Measurements from ENCODE around the gene MED31. TPM values are rescaled to one million over a fixed set of nuclear protein-coding genes. Genes with fewer than 3 reads are reported as not detected.

MED31 gene
- total RNA-seq, 1 experiment from 2014 or later = 41.4 TPM

GRCh38 chr17:6608321-6608720, 43.1 kb downstream of the MED31 start:
- no peaks in the 10 kb centered on the region for H3K9me2 ChIP-seq (ENCODE audit: insufficient read depth)
- no TSS peak for BruUV-seq (replicated peaks)
- ChIA-PET POLR2A (ENCODE audit: unreplicated experiment) (interaction anchor here (0.6 to 1.6 kb wide), 4 partner anchors 9 to 164 kb away, joined by 4 to 14 read pairs (median 7); partner anchors contain the start of gene PIMREG), CTCF (interaction anchor here (0.6 kb wide), 1 partner anchor 606 kb away, joined by 3 read pairs; no protein-coding TSS in a partner anchor)
- intact Hi-C loops (cut with micrococcal nuclease; ENCODE audit: unreplicated experiment) = loop anchor here (1.0 to 2.0 kb wide), 2 partner anchors 52 to 137 kb away; partner anchors contain the start of gene PITPNM3
- peaks cover 16% of the 10 kb centered on the region for H3K4me1 ChIP-seq (replicated peaks; ENCODE audit: insufficient read depth)
- peak; percentile 53 to 83 for DNase-seq
- no peaks in the 10 kb centered on the region for H3K27me3 ChIP-seq (ENCODE audit: insufficient read depth, low read depth)
- no peak overlapping the region for H3K4me3 ChIP-seq
- TF ChIP-seq EZH2 (IDR thresholded peaks at IDR 0.05; ENCODE audit: low read depth) (no peak), CTCF (conservative IDR thresholded peaks at IDR 0.05) (no peak)
- peak overlapping the region; percentile 10; the same call in 1 of the 2 replicates for H3K4me2 ChIP-seq
- peaks cover 55% of the 10 kb centered on the region for H3K36me3 ChIP-seq (ENCODE audit: low read depth)
- no peaks in the 10 kb centered on the region for H3K9me3 ChIP-seq (ENCODE audit: insufficient read depth, low read depth)
- 0 out of 2 replicates have a peak, but pooled peaks cover 4% of the 10 kb centered on the region for H4K20me1 ChIP-seq (ENCODE audit: insufficient read depth)
- no peak overlapping the region for H2AFZ ChIP-seq
- peaks cover 21% of the 10 kb centered on the region for H3F3A ChIP-seq (ENCODE audit: insufficient read depth, low read depth)
- no peaks in the 10 kb centered on the region for H3K79me2 ChIP-seq (ENCODE audit: low read depth)
- peak overlapping the region; percentile 66 for H3K27ac ChIP-seq

GRCh38 chr17:6605142-6605541, 46.3 kb downstream of the MED31 start:
- no TSS peak for BruUV-seq (replicated peaks)
- H3K4me1 ChIP-seq (replicated peaks; ENCODE audit: insufficient read depth) = peaks cover 16% of the 10 kb centered on the region
- H3K4me3 ChIP-seq = no peak overlapping the region
- peaks cover 64% of the 10 kb centered on the region for H3K36me3 ChIP-seq (ENCODE audit: low read depth)
- no peak overlapping the region for H3K27ac ChIP-seq
- H4K20me1 ChIP-seq (ENCODE audit: insufficient read depth) = peaks cover 6% of the 10 kb centered on the region; the same call in 1 of the 2 replicates
- intact Hi-C loops (cut with micrococcal nuclease; ENCODE audit: unreplicated experiment) = no loop called here
- H3K27me3 ChIP-seq (ENCODE audit: insufficient read depth, low read depth) = no peaks in the 10 kb centered on the region
- no peak for DNase-seq
- peaks cover 7% of the 10 kb centered on the region; the same call in 1 of the 2 replicates for H3K79me2 ChIP-seq (ENCODE audit: low read depth)
- H3K9me2 ChIP-seq (ENCODE audit: insufficient read depth) = no peaks in the 10 kb centered on the region
- ChIA-PET CTCF (no interaction called here), POLR2A (ENCODE audit: unreplicated experiment) (no interaction called here)
- H2AFZ ChIP-seq = no peak overlapping the region
- no peak for TF ChIP-seq CTCF (conservative IDR thresholded peaks at IDR 0.05)
- no peak for TF ChIP-seq EZH2 (IDR thresholded peaks at IDR 0.05; ENCODE audit: low read depth)
- no peak overlapping the region for H3K4me2 ChIP-seq
- peaks cover 21% of the 10 kb centered on the region for H3F3A ChIP-seq (ENCODE audit: insufficient read depth, low read depth)
- H3K9me3 ChIP-seq (ENCODE audit: insufficient read depth, low read depth) = no peaks in the 10 kb centered on the region

GRCh38 chr17:6603744-6604325, 47.6 kb downstream of the MED31 start:
- peaks cover 16% of the 10 kb centered on the region for H3F3A ChIP-seq (ENCODE audit: insufficient read depth, low read depth)
- no peak overlapping the region for H3K4me3 ChIP-seq
- intact Hi-C loops (cut with micrococcal nuclease; ENCODE audit: unreplicated experiment) = no loop called here
- peaks cover 73% of the 10 kb centered on the region for H3K36me3 ChIP-seq (ENCODE audit: low read depth)
- POLR2A ChIA-PET (ENCODE audit: unreplicated experiment) = no interaction called here
- no peak overlapping the region for H3K27ac ChIP-seq
- no peak overlapping the region for H2AFZ ChIP-seq
- BruUV-seq (replicated peaks) = no TSS peak
- TF ChIP-seq EZH2 (IDR thresholded peaks at IDR 0.05; ENCODE audit: low read depth) (no peak), CTCF (conservative IDR thresholded peaks at IDR 0.05) (no peak)
- DNase-seq = no peak
- no peaks in the 10 kb centered on the region for H3K9me2 ChIP-seq (ENCODE audit: insufficient read depth)
- H3K27me3 ChIP-seq (ENCODE audit: insufficient read depth, low read depth) = no peaks in the 10 kb centered on the region
- peaks cover 12% of the 10 kb centered on the region for H3K4me1 ChIP-seq (replicated peaks; ENCODE audit: insufficient read depth)
- no peaks in the 10 kb centered on the region for H3K9me3 ChIP-seq (ENCODE audit: insufficient read depth, low read depth)
- H4K20me1 ChIP-seq (ENCODE audit: insufficient read depth) = peaks cover 6% of the 10 kb centered on the region; the same call in 1 of the 2 replicates
- CTCF ChIA-PET = no interaction called here
- peaks cover 7% of the 10 kb centered on the region; the same call in 1 of the 2 replicates for H3K79me2 ChIP-seq (ENCODE audit: low read depth)
- no peak overlapping the region for H3K4me2 ChIP-seq

Measured in PC-9 (cell line).